Measurements from ENCODE around the gene PRM2.

The PRM2 gene

GRCh38 chr16:11260596-11260966 is 15.7 kb downstream of the PRM2 start:
- ChIA-PET CTCF (interaction anchor here (1.0 to 9.7 kb wide), 5 partner anchors 9 to 306 kb away, joined by 3 to 182 read pairs (median 5); partner anchors contain the start of gene TNP2), POLR2A (no interaction called here)
- no peak for DNase-seq (ENCODE audit: extremely low spot score)
- no peak for TF ChIP-seq CTCF (IDR thresholded peaks at IDR 0.05; ENCODE audit: control extremely low read depth, extremely low read depth, low read depth, missing control alignments)

GRCh38 chr16:11259655-11260595 is 16.4 kb downstream of the PRM2 start:
- no peak for TF ChIP-seq CTCF (IDR thresholded peaks at IDR 0.05; ENCODE audit: control extremely low read depth, extremely low read depth, low read depth, missing control alignments)
- CTCF ChIA-PET, result interaction anchor here (1.0 to 9.7 kb wide), 12 partner anchors 9 to 306 kb away, joined by 3 to 182 read pairs (median 4); partner anchors contain the start of gene TNP2
- DNase-seq (ENCODE audit: extremely low spot score), result no peak
- POLR2A ChIA-PET, result no interaction called here

DNA sequence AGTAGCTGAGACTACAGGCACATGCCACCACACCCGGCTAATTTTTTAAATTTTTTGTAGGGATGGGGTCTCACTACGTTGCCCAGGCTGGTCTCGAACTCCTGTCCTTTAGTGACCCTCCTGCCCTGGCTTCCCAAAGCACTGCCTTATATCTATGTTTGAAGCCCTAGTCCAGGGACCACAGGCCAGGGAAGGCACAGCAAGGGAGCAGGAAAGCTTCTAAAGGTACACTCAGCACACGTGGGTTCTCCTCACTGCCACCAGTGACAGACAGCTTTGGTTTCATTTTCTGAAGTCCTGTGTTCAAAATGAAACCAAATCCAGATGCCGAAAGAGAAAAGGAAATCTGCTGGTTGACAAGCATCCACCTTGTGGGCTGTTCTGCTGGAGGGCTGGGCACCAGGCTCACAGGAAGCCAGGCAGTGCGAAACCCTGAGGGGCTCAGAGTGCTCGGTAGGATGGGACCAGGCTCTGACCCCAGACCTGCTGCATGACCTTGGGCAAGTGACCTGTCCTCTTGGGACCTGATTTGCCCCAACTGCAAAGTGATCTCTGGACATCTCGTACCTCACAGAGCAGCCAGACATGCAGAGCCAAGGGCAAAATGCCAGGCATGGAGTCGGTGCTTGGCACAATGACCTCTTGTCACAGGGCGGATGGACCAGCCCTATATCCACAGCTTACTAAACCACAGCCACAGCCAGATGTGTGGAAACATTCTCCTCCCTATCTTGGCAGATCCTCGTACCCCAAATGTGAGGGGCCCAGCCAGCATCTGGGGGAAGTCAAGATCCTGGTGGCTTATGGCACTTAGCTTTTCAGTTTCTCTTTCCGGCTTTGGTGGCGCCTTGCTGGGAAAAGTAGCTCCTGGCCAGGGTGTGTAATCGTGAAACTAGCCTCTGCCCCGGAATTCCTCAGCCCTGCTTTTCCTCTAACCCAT is 17.5 kb downstream of the PRM2 start:
- ChIA-PET POLR2A (no interaction called here), CTCF (interaction anchor here (1.0 to 9.7 kb wide), 15 partner anchors 10 to 300 kb away, joined by 3 to 182 read pairs (median 3); partner anchors contain the start of gene TNP2)
- TF ChIP-seq CTCF (IDR thresholded peaks at IDR 0.05; ENCODE audit: control extremely low read depth, extremely low read depth, low read depth, missing control alignments), result no peak
- peak; percentile 84 for DNase-seq (ENCODE audit: extremely low spot score)

DNA sequence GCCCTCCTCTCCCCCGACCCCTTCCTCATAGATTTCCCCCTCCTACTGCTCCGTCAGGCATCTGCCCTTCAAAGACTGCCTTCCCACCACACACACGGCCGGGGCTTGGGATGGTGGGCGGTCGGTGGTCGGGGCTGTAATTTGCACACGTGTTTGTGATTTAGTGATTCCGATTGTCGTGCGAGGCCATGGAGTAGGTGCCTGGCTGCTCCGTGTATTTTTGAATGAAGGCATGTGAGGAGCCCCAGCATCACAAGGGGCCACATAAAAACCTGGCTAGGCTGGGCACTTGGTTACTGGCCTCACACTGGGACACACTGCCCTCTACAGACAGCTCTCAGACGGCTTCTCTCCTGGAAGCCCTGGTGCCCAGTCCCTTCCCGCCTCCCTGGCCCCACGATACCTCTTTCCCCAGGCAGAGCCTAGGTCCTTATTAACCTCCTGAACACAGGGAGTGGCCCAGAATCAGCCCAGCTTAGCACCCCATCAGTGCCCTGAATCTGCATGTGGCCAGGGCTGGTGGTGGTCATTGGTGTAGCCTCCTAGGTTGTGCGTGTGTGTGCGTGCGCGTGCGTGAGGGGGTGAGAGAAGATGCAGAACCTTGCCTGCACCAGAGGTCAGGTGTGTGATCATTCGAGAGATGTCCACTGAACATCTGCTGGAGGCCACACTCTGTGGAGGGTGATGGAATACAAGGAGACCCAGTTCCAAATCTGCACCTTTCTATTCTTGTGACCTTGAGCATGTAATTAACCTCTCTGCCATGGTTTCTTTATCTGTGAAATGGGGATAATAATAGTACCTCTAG is 18.9 kb downstream of the PRM2 start:
- DNase-seq (ENCODE audit: extremely low spot score), result peak; percentile 76
- POLR2A ChIA-PET, result interaction anchor here (2.9 kb wide), 1 partner anchor 288 kb away, joined by 7 read pairs; no protein-coding TSS in a partner anchor
- CTCF ChIA-PET, result interaction anchor here (0.8 to 9.7 kb wide), 22 partner anchors 11 to 308 kb away, joined by 3 to 182 read pairs (median 6); partner anchors contain the start of gene TNP2
- TF ChIP-seq CTCF (IDR thresholded peaks at IDR 0.05; ENCODE audit: control extremely low read depth, extremely low read depth, low read depth, missing control alignments), result peak; percentile 79

- ChIA-PET CTCF (interaction anchor here (0.6 to 9.7 kb wide), 33 partner anchors 8 to 486 kb away, joined by 3 to 182 read pairs (median 4); partner anchors contain the start of gene TNP2), POLR2A (interaction anchor here (0.6 to 3.5 kb wide), 41 partner anchors 7 to 1156 kb away, joined by 3 to 52 read pairs (median 7); partner anchors contain the start of genes DEXI, TNP2 and TXNDC11)
- TF ChIP-seq CTCF (IDR thresholded peaks at IDR 0.05; ENCODE audit: control extremely low read depth, extremely low read depth, low read depth, missing control alignments), result no peak
- DNase-seq (ENCODE audit: extremely low spot score), result no peak
Measured at GRCh38 chr16:11256661-11257130, 19.6 kb downstream of the PRM2 start.

Data from GM10248 (cell line).